Measurements from ENCODE around the gene ATP5F1E. TPM values are rescaled to one million over a fixed set of nuclear protein-coding genes. Genes with fewer than 3 reads are reported as not detected.

Gene ATP5F1E
- total RNA-seq, 1 donor from 2014 or later, result 17.1 TPM

- DNase-seq (ENCODE audit: low read depth) (no peak), FAIRE-seq (no peak)
- no peaks in the 10 kb centered on the region for H3K27me3 ChIP-seq (ENCODE audit: control insufficient read depth, insufficient read depth, low read length)
- no peak overlapping the region for H3K4me3 ChIP-seq (ENCODE audit: low read depth, low read length)
- peaks cover 42% of the 10 kb centered on the region for H3K36me3 ChIP-seq (ENCODE audit: control insufficient read depth, insufficient read depth, low read length)
- no peak for TF ChIP-seq CTCF (IDR thresholded peaks at IDR 0.05; ENCODE audit: insufficient read depth, low read length, severe bottlenecking)
Measured at GRCh38 chr20:58992911-58993310, 39.2 kb downstream of the ATP5F1E start.

- no peak for FAIRE-seq
- TF ChIP-seq CTCF (IDR thresholded peaks at IDR 0.05; ENCODE audit: insufficient read depth, low read length, severe bottlenecking), result no peak
- no peak for DNase-seq (ENCODE audit: low read depth)
Measured at GRCh38 chr20:58991715-58992114, 40.4 kb downstream of the ATP5F1E start.

GRCh38 chr20:58990651-58991445, 41.3 kb downstream of the ATP5F1E start:
- H3K36me3 ChIP-seq (ENCODE audit: control insufficient read depth, insufficient read depth, low read length), result peaks cover 39% of the 10 kb centered on the region
- DNase-seq (ENCODE audit: low read depth), result no peak
- no peak overlapping the region for H3K4me3 ChIP-seq (ENCODE audit: low read depth, low read length)
- FAIRE-seq, result no peak
- no peak for TF ChIP-seq CTCF (IDR thresholded peaks at IDR 0.05; ENCODE audit: insufficient read depth, low read length, severe bottlenecking)
- no peaks in the 10 kb centered on the region for H3K27me3 ChIP-seq (ENCODE audit: control insufficient read depth, insufficient read depth, low read length)

More at GRCh38 chr20:58991715-58992114, 40.4 kb downstream of the ATP5F1E start:
- Histone ChIP-seq H3K4me3 (ENCODE audit: low read depth, low read length) (no peak overlapping the region), H3K36me3 (ENCODE audit: control insufficient read depth, insufficient read depth, low read length) (peaks cover 41% of the 10 kb centered on the region), H3K27me3 (ENCODE audit: control insufficient read depth, insufficient read depth, low read length) (no peaks in the 10 kb centered on the region)

- no peak for DNase-seq (ENCODE audit: low read depth)
- TF ChIP-seq CTCF (IDR thresholded peaks at IDR 0.05; ENCODE audit: insufficient read depth, low read length, severe bottlenecking), result no peak
- no peaks in the 10 kb centered on the region for H3K27me3 ChIP-seq (ENCODE audit: control insufficient read depth, insufficient read depth, low read length)
- no peak overlapping the region for H3K4me3 ChIP-seq (ENCODE audit: low read depth, low read length)
- no peak for FAIRE-seq
- H3K36me3 ChIP-seq (ENCODE audit: control insufficient read depth, insufficient read depth, low read length), result peaks cover 33% of the 10 kb centered on the region
Measured at GRCh38 chr20:58989196-58989595, 42.9 kb downstream of the ATP5F1E start.

- TF ChIP-seq CTCF (IDR thresholded peaks at IDR 0.05; ENCODE audit: insufficient read depth, low read length, severe bottlenecking), result no peak
- Histone ChIP-seq H3K36me3 (ENCODE audit: control insufficient read depth, insufficient read depth, low read length) (peaks cover 29% of the 10 kb centered on the region), H3K4me3 (ENCODE audit: low read depth, low read length) (no peak overlapping the region), H3K27me3 (ENCODE audit: control insufficient read depth, insufficient read depth, low read length) (no peaks in the 10 kb centered on the region)
- FAIRE-seq (no peak), DNase-seq (ENCODE audit: low read depth) (no peak)
Measured at GRCh38 chr20:58988565-58988882, 43.6 kb downstream of the ATP5F1E start.
